Activated B cell treated with CpG ODN at 0.5 μM for 24 hours (primary cell): ENCODE results near the gene PURA. TPM values are rescaled to one million over a fixed set of nuclear protein-coding genes. Genes with fewer than 3 reads are reported as not detected.
A peak's percentile ranks its signal among the peaks of the same experiment; 100 is the strongest.

Experiments
- ATAC-seq: fragments of 200-7000 bp; cut with Tn5 transposase; one replicate; pipeline ENCODE4 v1.10.0; 2021; ENCODE audit warnings: low read depth, mild to moderate bottlenecking, moderate library complexity
- CTCF ChIA-PET: fragments of 350-600 bp; sonication (Branson Sonifier 250); formaldehyde crosslinking; loops from one replicate; lab custom pipeline; 2021; ENCODE audit warnings: antibody characterized with exemption; lab: Charles Lee
- POLR2A ChIA-PET: fragments of 350-600 bp; sonication (Branson Sonifier 250); formaldehyde crosslinking; loops from one replicate; lab custom pipeline; 2021; ENCODE audit warnings: antibody characterized with exemption; lab: Charles Lee
- DNase-seq: peaks from one replicate; pipeline ENCODE4 v3.0.0; 2022
- H3K27ac Mint-ChIP-seq: one replicate; pipeline ENCODE4 v1.8.0; 2020; ENCODE audit warnings: mixed read lengths
- H3K27me3 Mint-ChIP-seq: one replicate; pipeline ENCODE4 v1.8.0; 2021; ENCODE audit warnings: mixed read lengths
- H3K36me3 Mint-ChIP-seq: one replicate; pipeline ENCODE4 v1.8.0; 2021; ENCODE audit warnings: low read depth, mixed read lengths
- H3K4me1 Mint-ChIP-seq: one replicate; pipeline ENCODE4 v1.8.0; 2021; ENCODE audit warnings: mixed read lengths
- H3K4me3 Mint-ChIP-seq: one replicate; pipeline ENCODE4 v1.8.0; 2020; ENCODE audit warnings: mild to moderate bottlenecking, mixed read lengths
- H3K9me3 Mint-ChIP-seq: one replicate; pipeline ENCODE4 v1.8.0; 2020; ENCODE audit warnings: mixed read lengths
- intact Hi-C: fragments of 100-400 bp; cut with micrococcal nuclease; formaldehyde crosslinking; loops from one replicate; pipeline ENCODE4 v1.15.1; 2024
- total RNA-seq: library from RNA; stranded (reverse); gene quantifications from 2 replicates; pipeline ENCODE4 v1.2.3, GENCODE V29; 2022
- TF ChIP-seq, protein P1 (sequence below): fragments of 200-600 bp; IDR thresholded peaks from one replicate; pipeline ENCODE4 v1.8.0; 2022; ENCODE audit warnings: antibody characterized with exemption, mild to moderate bottlenecking

The PURA gene
- total RNA-seq, 1 donor from 2014 or later = 14.9 TPM

DNA sequence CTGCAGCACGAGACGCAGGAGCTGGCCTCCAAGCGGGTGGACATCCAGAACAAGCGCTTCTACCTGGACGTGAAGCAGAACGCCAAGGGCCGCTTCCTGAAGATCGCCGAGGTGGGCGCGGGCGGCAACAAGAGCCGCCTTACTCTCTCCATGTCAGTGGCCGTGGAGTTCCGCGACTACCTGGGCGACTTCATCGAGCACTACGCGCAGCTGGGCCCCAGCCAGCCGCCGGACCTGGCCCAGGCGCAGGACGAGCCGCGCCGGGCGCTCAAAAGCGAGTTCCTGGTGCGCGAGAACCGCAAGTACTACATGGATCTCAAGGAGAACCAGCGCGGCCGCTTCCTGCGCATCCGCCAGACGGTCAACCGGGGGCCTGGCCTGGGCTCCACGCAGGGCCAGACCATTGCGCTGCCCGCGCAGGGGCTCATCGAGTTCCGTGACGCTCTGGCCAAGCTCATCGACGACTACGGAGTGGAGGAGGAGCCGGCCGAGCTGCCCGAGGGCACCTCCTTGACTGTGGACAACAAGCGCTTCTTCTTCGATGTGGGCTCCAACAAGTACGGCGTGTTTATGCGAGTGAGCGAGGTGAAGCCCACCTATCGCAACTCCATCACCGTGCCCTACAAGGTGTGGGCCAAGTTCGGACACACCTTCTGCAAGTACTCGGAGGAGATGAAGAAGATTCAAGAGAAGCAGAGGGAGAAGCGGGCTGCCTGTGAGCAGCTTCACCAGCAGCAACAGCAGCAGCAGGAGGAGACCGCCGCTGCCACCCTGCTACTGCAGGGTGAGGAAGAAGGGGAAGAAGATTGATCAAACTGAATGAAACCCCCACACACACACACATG, 654 bp downstream of the PURA start:
- peak; percentile 49 for DNase-seq
- ATAC-seq = peak; percentile 17
- POLR2A ChIA-PET = interaction anchor here (0.5 to 1.9 kb wide), 9 partner anchors 17 to 1745 kb away, joined by 3 to 9 read pairs (median 5); partner anchors contain the start of genes ANKHD1 and CYSTM1
- CTCF ChIA-PET = interaction anchor here (1.4 to 6.2 kb wide), 3 partner anchors 30 to 42 kb away, joined by 5 to 59 read pairs (median 6); no protein-coding TSS in a partner anchor
- Mint-ChIP-seq H3K27ac (peak overlapping the region; percentile 88), H3K9me3 (no peaks in the 10 kb centered on the region), H3K27me3 (peaks cover 2% of the 10 kb centered on the region), H3K4me1 (peaks cover 64% of the 10 kb centered on the region), H3K36me3 (no peaks in the 10 kb centered on the region), H3K4me3 (peak overlapping the region; percentile 94)
- intact Hi-C loops = loop anchor here (1.0 to 10.0 kb wide), 9 partner anchors 7 to 722 kb away; partner anchors contain the start of genes CYSTM1 and WDR55
- TF ChIP-seq, protein P1, sequence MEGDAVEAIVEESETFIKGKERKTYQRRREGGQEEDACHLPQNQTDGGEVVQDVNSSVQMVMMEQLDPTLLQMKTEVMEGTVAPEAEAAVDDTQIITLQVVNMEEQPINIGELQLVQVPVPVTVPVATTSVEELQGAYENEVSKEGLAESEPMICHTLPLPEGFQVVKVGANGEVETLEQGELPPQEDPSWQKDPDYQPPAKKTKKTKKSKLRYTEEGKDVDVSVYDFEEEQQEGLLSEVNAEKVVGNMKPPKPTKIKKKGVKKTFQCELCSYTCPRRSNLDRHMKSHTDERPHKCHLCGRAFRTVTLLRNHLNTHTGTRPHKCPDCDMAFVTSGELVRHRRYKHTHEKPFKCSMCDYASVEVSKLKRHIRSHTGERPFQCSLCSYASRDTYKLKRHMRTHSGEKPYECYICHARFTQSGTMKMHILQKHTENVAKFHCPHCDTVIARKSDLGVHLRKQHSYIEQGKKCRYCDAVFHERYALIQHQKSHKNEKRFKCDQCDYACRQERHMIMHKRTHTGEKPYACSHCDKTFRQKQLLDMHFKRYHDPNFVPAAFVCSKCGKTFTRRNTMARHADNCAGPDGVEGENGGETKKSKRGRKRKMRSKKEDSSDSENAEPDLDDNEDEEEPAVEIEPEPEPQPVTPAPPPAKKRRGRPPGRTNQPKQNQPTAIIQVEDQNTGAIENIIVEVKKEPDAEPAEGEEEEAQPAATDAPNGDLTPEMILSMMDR = no peak

DNA sequence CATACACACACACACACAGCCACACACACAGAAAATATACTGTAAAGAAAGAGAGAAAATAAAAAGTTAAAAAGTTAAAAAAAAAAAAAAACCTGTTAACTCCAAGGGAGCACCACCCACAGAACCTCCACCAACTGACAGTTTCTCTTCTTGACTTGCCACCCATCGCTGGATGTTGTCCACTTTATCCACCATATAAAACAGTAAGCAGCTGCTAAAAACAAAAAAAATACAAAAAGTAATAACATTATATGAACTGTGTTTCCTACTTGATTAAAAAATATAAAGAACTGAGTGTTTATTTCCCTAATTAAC, 1.2 kb downstream of the PURA start:
- no peaks in the 10 kb centered on the region for H3K9me3 Mint-ChIP-seq
- H3K36me3 Mint-ChIP-seq = no peaks in the 10 kb centered on the region
- H3K27me3 Mint-ChIP-seq = peaks cover 2% of the 10 kb centered on the region
- H3K4me1 Mint-ChIP-seq = peaks cover 61% of the 10 kb centered on the region
- H3K27ac Mint-ChIP-seq = peak overlapping the region; percentile 88
- TF ChIP-seq, protein P1 = no peak
- intact Hi-C loops = loop anchor here (1.0 to 10.0 kb wide), 5 partner anchors 8 to 550 kb away; partner anchors contain the start of gene WDR55
- ATAC-seq (no peak), DNase-seq (no peak)
- CTCF ChIA-PET = interaction anchor here (1.4 to 6.2 kb wide), 3 partner anchors 29 to 42 kb away, joined by 5 to 59 read pairs (median 5); no protein-coding TSS in a partner anchor
- POLR2A ChIA-PET = interaction anchor here (0.7 to 1.9 kb wide), 6 partner anchors 17 to 1746 kb away, joined by 4 to 9 read pairs (median 5); partner anchors contain the start of genes ANKHD1 and CYSTM1
- peak overlapping the region; percentile 94 for H3K4me3 Mint-ChIP-seq

DNA sequence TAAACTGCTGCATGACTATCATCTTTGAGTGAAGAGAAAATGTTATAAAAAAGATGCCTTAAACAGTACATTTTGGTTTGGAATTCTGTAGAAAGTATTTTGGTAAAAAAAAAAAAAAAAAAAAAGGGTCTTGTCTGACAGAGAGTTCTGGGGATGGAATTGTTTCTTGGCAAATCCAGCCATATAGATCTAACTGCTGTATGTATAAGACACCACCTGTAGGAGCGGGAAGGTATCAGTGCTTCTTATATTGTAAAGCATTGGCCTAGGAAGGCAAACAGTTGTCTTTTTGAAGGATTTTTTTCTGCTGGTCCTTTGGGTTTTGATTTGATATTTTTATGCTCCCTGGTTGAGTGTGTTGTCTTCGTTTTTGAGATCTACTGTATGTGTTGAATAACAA, 2.8 kb downstream of the PURA start:
- intact Hi-C loops = loop anchor here (10.0 kb wide), 1 partner anchor 548 kb away; the partner anchor contains the start of gene WDR55
- no peaks in the 10 kb centered on the region for H3K27me3 Mint-ChIP-seq
- ATAC-seq (no peak), DNase-seq (no peak)
- ChIA-PET POLR2A (interaction anchor here (1.5 to 1.8 kb wide), 2 partner anchors 9 to 15 kb away, joined by 5 to 11 read pairs; no protein-coding TSS in a partner anchor), CTCF (interaction anchor here (1.4 to 6.2 kb wide), 2 partner anchors 28 to 43 kb away, joined by 5 to 59 read pairs; no protein-coding TSS in a partner anchor)
- TF ChIP-seq, protein P1 = no peak
- no peak overlapping the region for H3K4me3 Mint-ChIP-seq
- no peaks in the 10 kb centered on the region for H3K36me3 Mint-ChIP-seq
- H3K4me1 Mint-ChIP-seq = peaks cover 54% of the 10 kb centered on the region
- no peak overlapping the region for H3K27ac Mint-ChIP-seq
- no peaks in the 10 kb centered on the region for H3K9me3 Mint-ChIP-seq

DNA sequence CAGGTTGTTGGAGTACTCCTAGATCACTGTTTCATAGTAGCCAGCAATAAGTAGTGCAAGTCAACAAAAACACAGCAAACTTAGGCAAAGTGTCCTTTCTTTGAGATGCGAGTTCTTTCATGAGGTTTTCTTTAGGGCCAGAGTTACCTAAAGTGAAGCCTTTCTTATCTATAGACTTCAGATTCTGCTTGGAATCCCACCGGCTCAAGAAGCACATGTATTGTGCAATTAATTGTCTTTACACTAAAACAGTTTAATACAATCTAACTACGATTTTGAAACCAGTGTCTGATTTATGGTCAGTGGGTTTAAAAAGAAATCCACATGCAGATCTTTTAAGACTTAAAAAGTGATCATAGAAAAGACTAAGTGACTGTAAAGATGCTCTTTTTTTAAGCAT, 3.6 kb downstream of the PURA start:
- H3K4me1 Mint-ChIP-seq = peaks cover 46% of the 10 kb centered on the region
- no peaks in the 10 kb centered on the region for H3K36me3 Mint-ChIP-seq
- POLR2A ChIA-PET = interaction anchor here (1.5 to 1.8 kb wide), 2 partner anchors 10 to 14 kb away, joined by 5 to 11 read pairs; no protein-coding TSS in a partner anchor
- H3K27ac Mint-ChIP-seq = no peak overlapping the region
- TF ChIP-seq, protein P1 = no peak
- DNase-seq = no peak
- no peak overlapping the region for H3K4me3 Mint-ChIP-seq
- intact Hi-C loops = loop anchor here (10.0 kb wide), 1 partner anchor 547 kb away; the partner anchor contains the start of gene WDR55
- no peak for ATAC-seq
- no peaks in the 10 kb centered on the region for H3K9me3 Mint-ChIP-seq
- CTCF ChIA-PET = interaction anchor here (1.0 to 6.2 kb wide), 2 partner anchors 10 to 27 kb away, joined by 3 to 59 read pairs; no protein-coding TSS in a partner anchor
- H3K27me3 Mint-ChIP-seq = no peaks in the 10 kb centered on the region
